MM.1S (cell line): ENCODE measurements around the gene KCNJ18.
"Not testable (repeated sequence)": the region's sequence is repeated elsewhere in the genome, so short reads cannot be mapped to it uniquely, and the experiment has no call there.

Experiments used
- EZH2phosphoT487 ChIP-seq: fragments of 300-600 bp; sonication (generic); IDR thresholded peaks from 2 replicates; pipeline ENCODE4 v1.6.1; 2018; ENCODE audit warnings: antibody characterized with exemption, low read length
- TF ChIP-seq, protein P1 (sequence below): fragments of 300-600 bp; sonication (generic); IDR thresholded peaks from 2 replicates; pipeline ENCODE4 v1.5.1; 2016; ENCODE audit warnings: antibody characterized with exemption, low read length, mixed read lengths

DNA sequence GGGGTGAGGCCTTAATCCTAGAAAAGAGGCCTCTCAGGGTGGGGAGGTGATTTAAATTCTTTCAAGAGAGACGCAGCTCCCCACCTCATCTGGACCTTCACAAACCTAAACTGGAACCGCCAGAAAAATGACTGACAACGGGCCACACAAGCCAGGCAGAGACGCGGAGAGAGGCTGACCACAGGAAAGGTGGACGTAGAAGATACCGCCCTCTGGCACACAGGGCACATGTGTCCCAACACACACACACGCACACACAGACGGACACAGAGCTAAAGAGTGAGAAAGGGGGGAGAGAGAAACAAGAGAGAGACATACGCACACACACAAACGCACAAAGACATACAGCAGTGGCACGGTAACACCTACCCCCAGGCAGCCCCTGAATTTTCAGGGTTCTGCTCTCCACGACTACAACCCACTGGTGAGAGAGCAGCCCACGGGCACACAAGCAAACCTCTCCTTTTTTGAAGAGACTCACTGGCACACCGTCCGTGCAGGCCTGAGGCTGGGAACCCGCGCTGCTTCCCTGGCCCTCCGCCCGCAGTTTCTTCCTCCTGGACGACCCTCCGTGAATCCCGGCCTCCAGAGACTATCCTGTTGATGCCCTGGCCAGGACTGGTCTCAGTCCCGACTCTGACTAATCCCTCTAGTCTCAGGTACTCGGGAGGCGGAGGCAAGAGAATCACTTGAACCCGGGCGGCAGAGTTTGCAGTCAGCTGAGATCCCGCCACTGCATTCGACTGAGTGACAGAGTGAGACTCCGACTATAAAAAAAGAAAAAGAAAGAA lies 18.7 kb upstream of the KCNJ18 start:
- TF ChIP-seq, protein P1, sequence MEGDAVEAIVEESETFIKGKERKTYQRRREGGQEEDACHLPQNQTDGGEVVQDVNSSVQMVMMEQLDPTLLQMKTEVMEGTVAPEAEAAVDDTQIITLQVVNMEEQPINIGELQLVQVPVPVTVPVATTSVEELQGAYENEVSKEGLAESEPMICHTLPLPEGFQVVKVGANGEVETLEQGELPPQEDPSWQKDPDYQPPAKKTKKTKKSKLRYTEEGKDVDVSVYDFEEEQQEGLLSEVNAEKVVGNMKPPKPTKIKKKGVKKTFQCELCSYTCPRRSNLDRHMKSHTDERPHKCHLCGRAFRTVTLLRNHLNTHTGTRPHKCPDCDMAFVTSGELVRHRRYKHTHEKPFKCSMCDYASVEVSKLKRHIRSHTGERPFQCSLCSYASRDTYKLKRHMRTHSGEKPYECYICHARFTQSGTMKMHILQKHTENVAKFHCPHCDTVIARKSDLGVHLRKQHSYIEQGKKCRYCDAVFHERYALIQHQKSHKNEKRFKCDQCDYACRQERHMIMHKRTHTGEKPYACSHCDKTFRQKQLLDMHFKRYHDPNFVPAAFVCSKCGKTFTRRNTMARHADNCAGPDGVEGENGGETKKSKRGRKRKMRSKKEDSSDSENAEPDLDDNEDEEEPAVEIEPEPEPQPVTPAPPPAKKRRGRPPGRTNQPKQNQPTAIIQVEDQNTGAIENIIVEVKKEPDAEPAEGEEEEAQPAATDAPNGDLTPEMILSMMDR: not testable (repeated sequence)
- TF ChIP-seq EZH2phosphoT487: not testable (repeated sequence)
